T-helper 2 cell treated with Interferon-gamma antibody and Interleukin-4, amounts not matched to agents 5 μg/mL and 100 μg/mL, for 36 hours (primary cell): ENCODE measurements around the gene IPO11.
"Not testable (repeated sequence)": the region's sequence is repeated elsewhere in the genome, so short reads cannot be mapped to it uniquely, and the experiment has no call there.

ENCODE experiments used
- DNase-seq: peaks from one replicate; pipeline ENCODE4 v3.0.0; 2021; ENCODE audit warnings: low spot score
- H3K27ac Mint-ChIP-seq: one replicate; pipeline ENCODE4 v1.8.0; 2021; ENCODE audit warnings: mild to moderate bottlenecking, mixed read lengths
- H3K27me3 Mint-ChIP-seq: one replicate; pipeline ENCODE4 v1.8.0; 2021; ENCODE audit warnings: low read depth, mixed read lengths
- H3K36me3 Mint-ChIP-seq: one replicate; pipeline ENCODE4 v1.8.0; 2021; ENCODE audit warnings: low read depth, mixed read lengths
- H3K4me1 Mint-ChIP-seq: one replicate; pipeline ENCODE4 v1.8.0; 2021; ENCODE audit warnings: low read depth, mixed read lengths
- H3K4me3 Mint-ChIP-seq: one replicate; pipeline ENCODE4 v1.8.0; 2022; ENCODE audit warnings: mild to moderate bottlenecking, moderate library complexity, mixed read lengths
- H3K9me3 Mint-ChIP-seq: one replicate; pipeline ENCODE4 v1.8.0; 2021; ENCODE audit warnings: mixed read lengths

Gene IPO11

GRCh38 chr5:62621280-62621679, 208.7 kb downstream of the IPO11 start:
- H3K9me3 Mint-ChIP-seq, result no peaks in the 10 kb centered on the region
- H3K27ac Mint-ChIP-seq, result no peak overlapping the region
- no peaks in the 10 kb centered on the region for H3K27me3 Mint-ChIP-seq
- no peak for DNase-seq
- no peaks in the 10 kb centered on the region for H3K36me3 Mint-ChIP-seq
- H3K4me3 Mint-ChIP-seq, result no peak overlapping the region
- no peaks in the 10 kb centered on the region for H3K4me1 Mint-ChIP-seq

- no peaks in the 10 kb centered on the region for H3K36me3 Mint-ChIP-seq
- DNase-seq, result no peak
- no peaks in the 10 kb centered on the region for H3K4me1 Mint-ChIP-seq
- H3K27me3 Mint-ChIP-seq, result no peaks in the 10 kb centered on the region
- H3K27ac Mint-ChIP-seq, result no peak overlapping the region
- no peaks in the 10 kb centered on the region for H3K9me3 Mint-ChIP-seq
- no peak overlapping the region for H3K4me3 Mint-ChIP-seq
Measured at GRCh38 chr5:62623271-62623670, 210.7 kb downstream of the IPO11 start.

- not testable (repeated sequence) for H3K36me3 Mint-ChIP-seq, H3K27me3 Mint-ChIP-seq, H3K9me3 Mint-ChIP-seq, H3K4me1 Mint-ChIP-seq, H3K27ac Mint-ChIP-seq, H3K4me3 Mint-ChIP-seq, DNase-seq
Measured at GRCh38 chr5:62624436-62624835, 211.9 kb downstream of the IPO11 start.

- DNase-seq, result no peak
- H3K4me1 Mint-ChIP-seq, result no peaks in the 10 kb centered on the region
- H3K27me3 Mint-ChIP-seq, result no peaks in the 10 kb centered on the region
- H3K27ac Mint-ChIP-seq, result no peak overlapping the region
- H3K4me3 Mint-ChIP-seq, result no peak overlapping the region
- no peaks in the 10 kb centered on the region for H3K36me3 Mint-ChIP-seq
- no peaks in the 10 kb centered on the region for H3K9me3 Mint-ChIP-seq
Measured at GRCh38 chr5:62626534-62626933, 214.0 kb downstream of the IPO11 start.

DNA sequence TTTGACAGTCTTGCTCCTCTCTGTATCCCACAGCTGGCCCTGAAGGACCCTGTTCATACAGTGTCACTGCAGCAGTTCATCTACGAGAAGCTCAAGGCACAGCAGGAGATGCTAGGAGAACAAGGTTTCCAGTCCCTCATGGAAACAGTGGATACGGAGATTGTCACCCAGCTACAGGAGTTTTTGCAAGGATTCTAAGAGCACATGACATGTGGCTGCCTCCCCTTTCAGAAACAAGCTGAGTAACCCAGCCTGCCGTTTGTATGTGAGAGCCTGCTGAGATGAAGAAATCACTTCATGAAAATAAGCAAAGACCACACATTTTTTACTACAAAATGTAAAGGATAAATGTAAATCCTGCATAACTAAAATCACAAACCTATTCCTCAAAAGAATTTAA, 214.6 kb downstream of the IPO11 start:
- no peak for DNase-seq
- Mint-ChIP-seq H3K27ac (no peak overlapping the region), H3K4me3 (no peak overlapping the region), H3K4me1 (no peaks in the 10 kb centered on the region), H3K9me3 (no peaks in the 10 kb centered on the region), H3K27me3 (no peaks in the 10 kb centered on the region), H3K36me3 (no peaks in the 10 kb centered on the region)

GRCh38 chr5:62627901-62628300, 215.3 kb downstream of the IPO11 start:
- no peaks in the 10 kb centered on the region for H3K9me3 Mint-ChIP-seq
- no peak overlapping the region for H3K4me3 Mint-ChIP-seq
- H3K27ac Mint-ChIP-seq, result no peak overlapping the region
- no peak for DNase-seq
- no peaks in the 10 kb centered on the region for H3K36me3 Mint-ChIP-seq
- no peaks in the 10 kb centered on the region for H3K4me1 Mint-ChIP-seq
- no peaks in the 10 kb centered on the region for H3K27me3 Mint-ChIP-seq

GRCh38 chr5:62631909-62632580, 219.5 kb downstream of the IPO11 start:
- DNase-seq, result no peak
- no peaks in the 10 kb centered on the region for H3K9me3 Mint-ChIP-seq
- H3K27me3 Mint-ChIP-seq, result no peaks in the 10 kb centered on the region
- no peaks in the 10 kb centered on the region for H3K4me1 Mint-ChIP-seq
- H3K36me3 Mint-ChIP-seq, result no peaks in the 10 kb centered on the region
- H3K27ac Mint-ChIP-seq, result no peak overlapping the region
- no peak overlapping the region for H3K4me3 Mint-ChIP-seq

- H3K27me3 Mint-ChIP-seq, result no peaks in the 10 kb centered on the region
- no peak overlapping the region for H3K27ac Mint-ChIP-seq
- no peaks in the 10 kb centered on the region for H3K4me1 Mint-ChIP-seq
Measured at GRCh38 chr5:62633243-62633642, 220.7 kb downstream of the IPO11 start.

DNA sequence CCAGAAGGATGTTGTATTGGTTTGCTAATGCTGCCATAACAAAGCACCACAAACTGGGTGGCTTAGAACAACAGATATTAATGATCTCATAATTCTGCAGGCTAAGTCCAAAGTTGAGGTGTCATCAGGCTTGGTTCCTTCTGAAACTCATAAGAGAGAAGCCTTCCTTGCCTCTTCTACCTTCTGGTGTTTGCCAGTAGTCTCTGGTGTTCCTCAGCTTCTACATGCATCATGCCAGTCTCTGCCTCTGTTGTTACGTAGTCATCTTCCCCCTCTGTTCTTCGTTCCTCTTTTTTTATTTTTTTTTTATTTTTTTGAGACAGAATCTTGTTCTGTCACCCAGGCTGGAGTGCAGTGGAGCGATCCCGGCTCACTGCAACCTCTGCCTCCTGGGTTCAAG, 227.9 kb downstream of the IPO11 start:
- peaks cover 1% of the 10 kb centered on the region for H3K4me1 Mint-ChIP-seq
- no peaks in the 10 kb centered on the region for H3K27me3 Mint-ChIP-seq
- H3K9me3 Mint-ChIP-seq, result no peaks in the 10 kb centered on the region
- no peak for DNase-seq
- no peaks in the 10 kb centered on the region for H3K36me3 Mint-ChIP-seq
- no peak overlapping the region for H3K27ac Mint-ChIP-seq
- H3K4me3 Mint-ChIP-seq, result no peak overlapping the region

More at GRCh38 chr5:62633243-62633642, 220.7 kb downstream of the IPO11 start:
- H3K4me3 Mint-ChIP-seq, result no peak overlapping the region
- no peak for DNase-seq
- H3K36me3 Mint-ChIP-seq, result no peaks in the 10 kb centered on the region
- no peaks in the 10 kb centered on the region for H3K9me3 Mint-ChIP-seq

- H3K36me3 Mint-ChIP-seq, result no peaks in the 10 kb centered on the region
- H3K9me3 Mint-ChIP-seq, result no peaks in the 10 kb centered on the region
- H3K4me1 Mint-ChIP-seq, result peaks cover 1% of the 10 kb centered on the region
- H3K27ac Mint-ChIP-seq, result no peak overlapping the region
- no peaks in the 10 kb centered on the region for H3K27me3 Mint-ChIP-seq
- no peak overlapping the region for H3K4me3 Mint-ChIP-seq
- no peak for DNase-seq
Measured at GRCh38 chr5:62642468-62642867, 229.9 kb downstream of the IPO11 start.

GRCh38 chr5:62643556-62644451, 231.2 kb downstream of the IPO11 start:
- Mint-ChIP-seq H3K27ac (no peak overlapping the region), H3K27me3 (no peaks in the 10 kb centered on the region)

GRCh38 chr5:62645223-62645622, 232.7 kb downstream of the IPO11 start:
- Mint-ChIP-seq H3K27ac (no peak overlapping the region), H3K9me3 (no peaks in the 10 kb centered on the region), H3K27me3 (no peaks in the 10 kb centered on the region), H3K36me3 (no peaks in the 10 kb centered on the region), H3K4me3 (no peak overlapping the region), H3K4me1 (peaks cover 11% of the 10 kb centered on the region)
- DNase-seq, result no peak

More at GRCh38 chr5:62643556-62644451, 231.2 kb downstream of the IPO11 start:
- Mint-ChIP-seq H3K9me3 (no peaks in the 10 kb centered on the region), H3K4me3 (no peak overlapping the region), H3K4me1 (peaks cover 1% of the 10 kb centered on the region), H3K36me3 (no peaks in the 10 kb centered on the region)
- no peak for DNase-seq

- H3K36me3 Mint-ChIP-seq, result no peaks in the 10 kb centered on the region
- no peak for DNase-seq
- no peak overlapping the region for H3K27ac Mint-ChIP-seq
- H3K27me3 Mint-ChIP-seq, result no peaks in the 10 kb centered on the region
- H3K4me1 Mint-ChIP-seq, result peaks cover 11% of the 10 kb centered on the region
- H3K4me3 Mint-ChIP-seq, result no peak overlapping the region
- no peaks in the 10 kb centered on the region for H3K9me3 Mint-ChIP-seq
Measured at GRCh38 chr5:62647241-62647640, 234.7 kb downstream of the IPO11 start.

DNA sequence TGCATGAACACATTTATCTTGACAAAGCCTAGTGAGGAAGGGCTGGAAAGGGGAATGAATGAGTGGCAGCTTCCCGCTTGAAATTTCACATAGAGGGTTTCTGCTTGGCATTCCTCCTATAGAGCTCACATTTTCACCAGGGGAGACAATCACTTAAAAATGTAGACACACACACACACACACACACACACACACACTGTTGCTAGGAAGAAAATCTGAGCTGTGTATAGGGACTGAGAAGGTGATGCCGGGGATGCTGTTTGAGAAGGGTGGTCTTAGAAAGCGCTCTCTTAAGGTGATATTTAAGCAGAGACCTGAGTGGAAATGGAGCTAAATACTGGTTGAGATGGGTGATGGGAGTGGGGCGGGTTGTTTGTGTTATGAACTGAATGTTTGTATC, 236.5 kb downstream of the IPO11 start:
- Mint-ChIP-seq H3K4me3 (no peak overlapping the region), H3K27ac (no peak overlapping the region), H3K27me3 (no peaks in the 10 kb centered on the region), H3K4me1 (peaks cover 17% of the 10 kb centered on the region), H3K9me3 (no peaks in the 10 kb centered on the region), H3K36me3 (no peaks in the 10 kb centered on the region)
- no peak for DNase-seq
